Measurements from ENCODE around the gene SLAMF1.

SLAMF1 gene

GRCh38 chr1:160623227-160623633, 23.6 kb downstream of the SLAMF1 start:
- peak in 1 of 2 donors; percentile 52 for DNase-seq

- no peak for DNase-seq
These were observed 24.2 kb downstream of the SLAMF1 start for GRCh38 chr1:160622501-160623226.

- no peak for DNase-seq
These were observed 25.0 kb downstream of the SLAMF1 start for GRCh38 chr1:160621633-160622413.

GRCh38 chr1:160620942-160621632, 25.8 kb downstream of the SLAMF1 start:
- no peak for DNase-seq

- DNase-seq: no peak
These were observed 27.0 kb downstream of the SLAMF1 start for GRCh38 chr1:160619742-160620277.

- peak; percentile 32 to 66 for DNase-seq
These were observed 28.0 kb downstream of the SLAMF1 start for GRCh38 chr1:160618763-160619274.

- no peak for DNase-seq
These were observed 28.5 kb downstream of the SLAMF1 start for GRCh38 chr1:160618327-160618726.

- no peak for DNase-seq
These were observed 31.2 kb downstream of the SLAMF1 start for GRCh38 chr1:160615660-160616059.

- DNase-seq: no peak
These were observed 32.4 kb downstream of the SLAMF1 start for GRCh38 chr1:160614410-160614809.

GRCh38 chr1:160612613-160613218, 34.1 kb downstream of the SLAMF1 start:
- no peak for DNase-seq

GRCh38 chr1:160610569-160611242, 36.1 kb downstream of the SLAMF1 start:
- DNase-seq: no peak

GRCh38 chr1:160608941-160609340, 37.9 kb downstream of the SLAMF1 start:
- no peak for DNase-seq

GRCh38 chr1:160608514-160608913, 38.3 kb downstream of the SLAMF1 start:
- DNase-seq: no peak

- no peak for DNase-seq
These were observed 38.8 kb downstream of the SLAMF1 start for GRCh38 chr1:160608057-160608456.

GRCh38 chr1:160607672-160608032, 39.2 kb downstream of the SLAMF1 start:
- DNase-seq: no peak

GRCh38 chr1:160607011-160607671, 39.7 kb downstream of the SLAMF1 start:
- DNase-seq: peak; percentile 79 to 85

- no peak for DNase-seq
These were observed 40.2 kb downstream of the SLAMF1 start for GRCh38 chr1:160606611-160607010.

- DNase-seq: no peak
These were observed 40.9 kb downstream of the SLAMF1 start for GRCh38 chr1:160605792-160606479.

GRCh38 chr1:160605205-160605604, 41.6 kb downstream of the SLAMF1 start:
- DNase-seq: no peak

- no peak for DNase-seq
These were observed 49.1 kb downstream of the SLAMF1 start for GRCh38 chr1:160597705-160598104.

GRCh38 chr1:160597051-160597450, 49.8 kb downstream of the SLAMF1 start:
- no peak for DNase-seq
